CD14-positive monocyte (primary cell): ENCODE measurements around the gene MEG3. TPM values are rescaled to one million over a fixed set of nuclear protein-coding genes. Genes with fewer than 3 reads are reported as not detected.
A peak's percentile ranks its signal among the peaks of the same experiment; 100 is the strongest.

ENCODE experiments used
- DNase-seq, 3 donors: peaks; one replicate each; pipeline ENCODE4 v3.0.0-alpha.2; 2011 to 2022
- H2AFZ ChIP-seq: 2 replicates; pipeline ENCODE4 v1.6.0; 2012; ENCODE audit warnings: mild to moderate bottlenecking, low read depth, low read length, inconsistent platforms; ENCODE audit not compliant: insufficient read depth, poor library complexity, severe bottlenecking
- H3K27ac ChIP-seq, 2 donors: 1 replicate in 1 of 2; 2 replicates in 1 of 2; pipeline ENCODE4 v1.5.1; 2012 to 2013; ENCODE audit warnings: low read length in 2 of 2, control low read depth in 1 of 2, inconsistent platforms in 1 of 2, low read depth in 1 of 2, mild to moderate bottlenecking in 1 of 2
- H3K27me3 ChIP-seq, 2 donors: one replicate each; pipeline versions ENCODE4 v1.6.0 to v1.6.1; 2011 to 2013; ENCODE audit warnings: low read length in 2 of 2; ENCODE audit not compliant: control insufficient read depth in 2 of 2, insufficient read depth in 2 of 2
- H3K36me3 ChIP-seq, 2 donors: replicated peaks in 1 of 2; 1 replicate in 1 of 2; 2 replicates in 1 of 2; pipeline versions ENCODE4 v1.5.1 to v1.6.1; 2012 to 2013; ENCODE audit warnings: low read length in 2 of 2, control low read depth in 1 of 2, inconsistent platforms in 1 of 2, mild to moderate bottlenecking in 1 of 2; ENCODE audit not compliant: insufficient read depth in 2 of 2, control insufficient read depth in 1 of 2
- H3K4me1 ChIP-seq, 2 donors: 1 replicate in 1 of 2; 2 replicates in 1 of 2; pipeline versions ENCODE4 v1.5.1 to v1.6.1; 2012 to 2013; ENCODE audit warnings: low read length in 2 of 2, control low read depth in 1 of 2, inconsistent platforms in 1 of 2, mild to moderate bottlenecking in 1 of 2, moderate library complexity in 1 of 2; ENCODE audit not compliant: insufficient read depth in 2 of 2, control insufficient read depth in 1 of 2
- H3K4me2 ChIP-seq: replicated peaks from 2 replicates; pipeline ENCODE3; 2012; ENCODE audit warnings: low read length, moderate library complexity, mild to moderate bottlenecking; ENCODE audit not compliant: poor library complexity, severe bottlenecking; ENCODE audit errors: extremely low read depth
- H3K4me3 ChIP-seq, 3 experiments: fragments of 200-600 bp in 1 of 3; sonication (generic) in 1 of 3; replicated peaks in 1 of 3; 1 replicate in 2 of 3; 2 replicates in 1 of 3; pipeline ENCODE4 v1.5.1; 2011 to 2013; ENCODE audit warnings: low read length in 3 of 3, mild to moderate bottlenecking in 3 of 3, control low read depth in 2 of 3, low read depth in 2 of 3, inconsistent platforms in 1 of 3, moderate library complexity in 1 of 3
- H3K79me2 ChIP-seq: 2 replicates; pipeline ENCODE4 v1.6.0; 2012; ENCODE audit warnings: mild to moderate bottlenecking, control low read depth, inconsistent platforms, low read length, moderate library complexity; ENCODE audit not compliant: insufficient read depth
- H3K9ac ChIP-seq: 2 replicates; pipeline ENCODE4 v1.6.0; 2017; ENCODE audit warnings: low read length, mild to moderate bottlenecking; ENCODE audit not compliant: insufficient read depth, poor library complexity, severe bottlenecking
- H3K9me3 ChIP-seq, 2 donors: replicated peaks in 1 of 2; 1 replicate in 1 of 2; 2 replicates in 1 of 2; pipeline versions ENCODE4 v1.5.1 to v1.6.1; 2012 to 2013; ENCODE audit warnings: low read length in 2 of 2, control low read depth in 1 of 2; ENCODE audit not compliant: control insufficient read depth in 1 of 2, insufficient read depth in 1 of 2
- H4K20me1 ChIP-seq: 2 replicates; pipeline ENCODE4 v1.6.0; 2012; ENCODE audit warnings: mild to moderate bottlenecking, low read length, control low read depth, moderate library complexity; ENCODE audit not compliant: insufficient read depth
- H3K27ac Mint-ChIP-seq, 7 donors: one replicate each; pipeline ENCODE4 v1.8.0; 2020; ENCODE audit warnings: mild to moderate bottlenecking in 7 of 7, mixed read lengths in 7 of 7, moderate library complexity in 6 of 7, inconsistent platforms in 2 of 7
- H3K27me3 Mint-ChIP-seq, 3 donors: one replicate each; pipeline ENCODE4 v1.8.0; 2021 to 2022; ENCODE audit warnings: low read depth in 3 of 3, mild to moderate bottlenecking in 3 of 3, mixed read lengths in 3 of 3, moderate library complexity in 3 of 3, inconsistent platforms in 1 of 3
- H3K36me3 Mint-ChIP-seq, 2 donors: one replicate each; pipeline ENCODE4 v1.8.0; 2020; ENCODE audit warnings: mixed read lengths in 2 of 2, inconsistent platforms in 1 of 2, mild to moderate bottlenecking in 1 of 2
- H3K4me1 Mint-ChIP-seq: one replicate; pipeline ENCODE4 v1.8.0; 2020; ENCODE audit warnings: mild to moderate bottlenecking, mixed read lengths
- H3K4me3 Mint-ChIP-seq, 2 donors: one replicate each; pipeline ENCODE4 v1.8.0; 2020; ENCODE audit warnings: mild to moderate bottlenecking in 2 of 2, mixed read lengths in 2 of 2, moderate library complexity in 1 of 2
- H3K9me3 Mint-ChIP-seq, 7 donors: one replicate each; pipeline ENCODE4 v1.8.0; 2020 to 2022; ENCODE audit warnings: mixed read lengths in 7 of 7, mild to moderate bottlenecking in 6 of 7, moderate library complexity in 6 of 7, inconsistent platforms in 2 of 7
- WGBS: methylation state at CpG from one replicate; pipeline ENCODE4 v1.1.5; 2013; ENCODE audit warnings: missing lambda C conversion rate; ENCODE audit not compliant: insufficient coverage; 5-methylcytosine and 5-hydroxymethylcytosine counted together
- intact Hi-C, 2 donors: fragments of 100-400 bp; cut with micrococcal nuclease; formaldehyde crosslinking; loops; one replicate each; pipeline versions ENCODE4 v1.15.0 to v1.15.1; 2023
- polyA plus RNA-seq, 3 donors: library from polyadenylated mRNA; depleted of rRNA in 1 of 3; unstranded in 2 of 3; stranded (reverse) in 1 of 3; fragments of 300-500 nt in 2 of 3; fragments of >200 nt in 1 of 3; fragmentation: Illumina TruSeq in 2 of 3; gene quantifications; 1 replicate in 2 of 3; 2 replicates in 1 of 3; pipeline ENCODE4 v1.2.3, GENCODE V29; 2012 to 2021
- TF ChIP-seq, protein P1 (sequence below): fragments of 200-600 bp; IDR thresholded peaks from one replicate; pipeline ENCODE4 v1.8.0; 2022; ENCODE audit warnings: antibody characterized with exemption, mild to moderate bottlenecking

MEG3 gene
- polyA plus RNA-seq, 3 donors = 1.7 TPM; not detected in 2

DNA sequence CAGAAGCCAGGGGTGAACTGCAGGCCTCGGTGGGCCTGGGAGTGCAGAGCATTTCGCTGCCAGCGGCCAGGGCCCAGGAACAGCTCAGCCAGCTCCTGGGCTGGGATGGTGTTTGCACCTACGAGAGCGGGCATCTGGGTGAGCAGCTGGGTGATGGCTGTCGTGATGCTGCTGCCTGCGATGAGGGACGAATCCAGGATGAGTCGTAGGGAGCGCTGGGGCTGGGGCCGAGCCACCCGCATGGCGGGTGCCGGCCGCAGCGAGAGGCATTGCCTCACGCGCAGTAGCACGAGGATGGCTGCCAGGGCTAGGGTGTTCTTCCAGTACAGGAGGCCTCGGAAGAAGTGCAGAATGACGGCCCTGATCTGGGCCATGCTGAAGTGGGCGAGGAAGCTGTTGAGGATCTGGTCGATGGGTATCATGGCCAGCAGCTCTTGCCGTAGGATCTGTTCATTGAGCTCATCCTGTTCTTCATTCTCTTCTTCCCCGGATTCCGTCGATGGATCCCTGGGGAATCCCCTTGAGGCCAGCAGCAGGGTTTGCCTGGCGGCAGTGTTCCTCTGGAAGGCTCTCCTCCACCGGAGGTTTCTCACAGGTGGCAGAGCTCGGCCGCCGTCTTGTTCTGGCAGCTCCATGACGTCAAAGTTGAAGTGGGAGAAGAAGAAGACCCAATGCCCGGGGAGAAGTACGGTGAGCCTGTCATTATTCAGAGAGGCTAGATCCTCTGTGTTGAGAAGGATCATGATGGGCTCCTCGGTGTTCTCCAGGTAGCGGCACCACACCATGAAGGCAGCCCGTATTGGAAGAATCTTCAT is 55.5 kb downstream of the MEG3 start:
- Histone ChIP-seq H3K36me3 (no peaks in the 10 kb centered on the region), H3K4me1 (no peaks in the 10 kb centered on the region), H4K20me1 (no peaks in the 10 kb centered on the region), H3K9me3 (peaks cover 10 to 35% of the 10 kb centered on the region in 2 donors), H3K4me2 (no peak overlapping the region), H3K9ac (no peak overlapping the region), H3K27ac (no peak overlapping the region), H3K27me3 (no peaks in the 10 kb centered on the region), H3K4me3 (no peak overlapping the region), H3K79me2 (no peaks in the 10 kb centered on the region), H2AFZ (no peak overlapping the region)
- intact Hi-C loops = no loop called here
- Mint-ChIP-seq H3K4me1 (no peaks in the 10 kb centered on the region), H3K4me3 (peak overlapping the region in 1 of 2 donors; percentile 37), H3K9me3 (peaks cover 13 to 36% (median 21%) of the 10 kb centered on the region in 7 donors), H3K27me3 (peaks cover 0 to 5% (median 4%) of the 10 kb centered on the region in 3 donors), H3K27ac (no peak overlapping the region), H3K36me3 (no peaks in the 10 kb centered on the region)
- 96% methylated on average over 32 of the region's 38 CpGs for WGBS
- TF ChIP-seq, protein P1, sequence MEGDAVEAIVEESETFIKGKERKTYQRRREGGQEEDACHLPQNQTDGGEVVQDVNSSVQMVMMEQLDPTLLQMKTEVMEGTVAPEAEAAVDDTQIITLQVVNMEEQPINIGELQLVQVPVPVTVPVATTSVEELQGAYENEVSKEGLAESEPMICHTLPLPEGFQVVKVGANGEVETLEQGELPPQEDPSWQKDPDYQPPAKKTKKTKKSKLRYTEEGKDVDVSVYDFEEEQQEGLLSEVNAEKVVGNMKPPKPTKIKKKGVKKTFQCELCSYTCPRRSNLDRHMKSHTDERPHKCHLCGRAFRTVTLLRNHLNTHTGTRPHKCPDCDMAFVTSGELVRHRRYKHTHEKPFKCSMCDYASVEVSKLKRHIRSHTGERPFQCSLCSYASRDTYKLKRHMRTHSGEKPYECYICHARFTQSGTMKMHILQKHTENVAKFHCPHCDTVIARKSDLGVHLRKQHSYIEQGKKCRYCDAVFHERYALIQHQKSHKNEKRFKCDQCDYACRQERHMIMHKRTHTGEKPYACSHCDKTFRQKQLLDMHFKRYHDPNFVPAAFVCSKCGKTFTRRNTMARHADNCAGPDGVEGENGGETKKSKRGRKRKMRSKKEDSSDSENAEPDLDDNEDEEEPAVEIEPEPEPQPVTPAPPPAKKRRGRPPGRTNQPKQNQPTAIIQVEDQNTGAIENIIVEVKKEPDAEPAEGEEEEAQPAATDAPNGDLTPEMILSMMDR = no peak
- no peak for DNase-seq

DNA sequence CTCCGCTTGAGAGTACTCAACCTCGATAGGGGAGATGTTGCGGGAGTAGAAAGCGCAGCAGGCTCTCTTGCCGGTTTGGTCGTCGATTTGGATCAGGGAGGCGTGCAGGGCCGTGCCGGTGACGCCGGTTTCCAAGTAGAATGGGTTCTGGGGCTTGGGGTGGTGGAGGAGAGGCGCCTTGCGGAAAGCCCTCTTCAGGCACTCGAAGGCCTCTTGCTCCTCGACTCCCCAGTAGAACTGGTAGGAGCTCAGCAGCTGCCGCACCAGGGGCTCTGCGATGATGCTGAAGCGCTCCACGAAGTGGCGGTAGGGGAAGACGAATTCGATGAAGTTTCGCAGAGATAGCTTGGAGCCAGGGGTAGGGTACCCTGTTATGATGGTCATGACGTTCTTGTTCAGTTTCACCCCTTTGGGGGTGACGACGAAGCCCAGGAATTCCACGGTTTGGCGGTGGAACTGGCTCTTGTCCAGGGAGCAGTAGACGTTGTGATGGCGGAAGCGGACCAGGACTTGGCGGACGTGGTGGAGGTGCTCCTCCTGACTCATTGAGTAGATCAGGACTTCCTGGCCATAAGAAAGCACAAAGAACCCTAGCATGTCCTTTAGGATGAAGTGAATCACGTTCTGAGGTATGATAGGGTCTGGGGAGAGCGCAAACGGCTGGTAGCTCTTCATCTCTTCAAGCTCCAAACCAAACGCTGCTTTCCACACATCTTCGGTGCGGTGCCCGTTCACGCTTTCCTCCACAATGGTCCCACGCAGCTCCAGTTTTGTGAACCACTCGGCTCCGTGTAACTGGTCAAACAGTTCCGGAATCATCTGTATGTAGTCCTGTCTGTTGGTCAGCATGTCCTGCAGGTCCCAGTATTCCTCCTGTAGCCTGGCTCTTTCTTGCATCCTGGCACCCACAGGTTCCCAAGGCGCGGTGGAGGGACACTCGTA is 56.4 kb downstream of the MEG3 start:
- no peak overlapping the region for H3K4me3 Mint-ChIP-seq
- Histone ChIP-seq H2AFZ (no peak overlapping the region), H3K4me1 (no peaks in the 10 kb centered on the region), H3K4me2 (no peak overlapping the region), H3K27me3 (no peaks in the 10 kb centered on the region), H3K9ac (no peak overlapping the region), H3K9me3 (peaks cover 10 to 35% of the 10 kb centered on the region in 2 donors), H3K79me2 (no peaks in the 10 kb centered on the region), H3K4me3 (no peak overlapping the region), H3K36me3 (no peaks in the 10 kb centered on the region), H3K27ac (no peak overlapping the region), H4K20me1 (no peaks in the 10 kb centered on the region)
- no peak for DNase-seq
- intact Hi-C loops = no loop called here
- peaks cover 13 to 36% (median 21%) of the 10 kb centered on the region in 7 donors for H3K9me3 Mint-ChIP-seq
- H3K27me3 Mint-ChIP-seq = peaks cover 0 to 4% (median 3%) of the 10 kb centered on the region in 3 donors
- TF ChIP-seq, protein P1 = no peak
- no peaks in the 10 kb centered on the region for H3K36me3 Mint-ChIP-seq
- no peak overlapping the region for H3K27ac Mint-ChIP-seq
- WGBS = 97% methylated on average over 45 of the region's 49 CpGs
- H3K4me1 Mint-ChIP-seq = no peaks in the 10 kb centered on the region
